Cortex of kidney (tissue), 1 donor: ENCODE data around the gene LRCH1.

Experiments
- DNase-seq: peaks from one replicate; lab custom pipeline; 2025; lab: John Stamatoyannopoulos, UW

The LRCH1 gene

DNA sequence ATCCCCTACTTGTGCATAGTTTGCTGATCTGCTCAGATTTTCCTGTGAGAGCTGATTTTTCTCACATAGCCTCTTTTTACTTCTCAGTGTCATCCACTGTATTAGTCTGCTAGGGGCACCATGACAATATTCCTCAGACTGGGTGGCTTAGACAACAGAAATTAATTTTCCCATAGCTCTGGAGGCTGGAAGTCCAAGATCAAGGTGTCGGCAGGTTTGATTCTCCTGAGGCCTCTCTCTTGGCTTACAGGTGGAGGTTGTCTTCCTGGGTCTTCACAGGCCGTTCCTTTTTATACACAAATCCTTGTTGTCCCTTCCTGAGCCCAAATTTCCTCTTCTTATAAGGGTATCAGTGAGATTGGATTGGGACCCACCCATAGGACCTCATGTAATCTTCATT, 9.2 kb downstream of the LRCH1 start:
- no peak for DNase-seq

DNA sequence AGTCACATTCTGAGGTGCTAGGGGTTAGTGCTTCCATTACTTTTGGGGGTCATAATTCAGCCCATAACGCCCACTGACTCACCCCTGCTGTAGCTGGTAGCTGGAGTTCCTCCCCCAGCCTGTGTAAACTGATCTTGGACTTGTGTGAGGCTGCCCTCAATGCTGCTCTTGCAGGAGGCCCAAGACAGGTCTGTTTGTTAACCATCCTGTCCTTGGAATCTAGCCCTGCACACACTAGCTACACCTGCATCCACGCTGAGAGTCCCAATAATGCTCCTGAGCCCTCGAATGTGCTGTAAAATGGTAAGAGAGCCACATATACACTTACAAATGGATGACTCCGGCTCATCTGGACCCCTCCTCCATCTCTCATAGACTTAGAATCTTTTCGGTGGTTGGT, 9.6 kb downstream of the LRCH1 start:
- DNase-seq: no peak

DNA sequence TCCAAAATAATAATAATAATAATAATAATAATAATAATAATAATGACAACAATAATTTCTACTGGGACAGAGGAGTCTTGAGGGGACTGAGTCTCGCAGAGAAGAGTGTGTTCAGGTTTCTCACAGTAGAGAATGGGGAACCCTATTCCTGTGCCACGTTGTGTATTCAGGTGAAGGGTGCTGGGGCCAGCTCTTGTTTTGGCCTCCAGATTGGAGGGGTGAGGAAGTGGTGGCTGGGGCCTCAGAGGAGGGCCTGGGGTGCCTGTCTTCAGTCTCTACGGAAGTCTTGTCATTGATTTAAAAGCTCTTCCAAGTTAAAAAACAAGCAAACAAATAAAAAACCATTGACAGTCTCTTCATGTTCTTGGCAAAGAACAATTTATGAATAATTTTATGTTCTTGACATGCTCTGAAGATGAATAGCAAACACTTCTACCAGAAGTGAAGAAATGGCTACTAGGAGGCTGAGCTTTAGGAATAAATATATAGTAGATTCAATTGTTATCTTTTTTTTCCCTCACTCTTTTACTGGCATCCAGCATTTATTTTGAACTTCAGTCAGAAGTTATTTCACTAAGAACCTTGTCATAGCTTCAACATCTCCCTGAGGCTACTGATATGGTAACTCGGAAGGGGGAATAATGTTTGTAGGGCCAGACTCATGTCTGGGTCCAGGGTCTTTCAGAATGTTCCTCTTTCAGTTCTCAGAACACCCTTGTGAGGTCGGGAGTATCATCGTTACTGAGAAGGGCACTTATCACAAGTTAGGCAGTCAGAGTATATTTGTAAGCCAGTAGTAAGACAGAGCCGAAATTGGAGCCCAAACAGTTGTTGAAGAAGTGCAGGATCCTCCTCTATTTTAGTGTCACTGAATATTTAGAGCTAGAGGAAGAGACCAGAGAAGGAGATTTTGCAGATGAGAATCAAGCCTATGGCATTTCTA, 13.1 kb downstream of the LRCH1 start:
- DNase-seq: no peak

DNA sequence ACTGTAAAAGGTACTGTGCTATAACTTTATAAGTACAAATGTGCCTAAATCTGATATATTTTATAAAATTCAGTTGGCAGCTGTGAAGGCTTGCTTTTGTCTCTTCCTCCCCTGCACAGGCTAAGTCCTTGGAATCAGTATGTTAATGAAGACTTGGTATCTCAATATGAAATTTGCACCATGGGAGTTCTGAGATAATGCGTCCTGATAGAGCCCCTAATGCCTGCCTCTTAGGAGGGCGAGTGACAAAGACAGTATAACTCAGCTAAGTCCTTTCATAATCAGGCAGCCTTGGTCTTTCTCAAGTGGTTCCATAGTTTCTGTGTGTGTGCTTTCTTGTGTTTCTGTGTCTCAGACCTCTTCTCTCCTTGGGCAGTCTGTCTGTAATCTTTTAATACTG, 14.7 kb downstream of the LRCH1 start:
- DNase-seq: no peak

DNA sequence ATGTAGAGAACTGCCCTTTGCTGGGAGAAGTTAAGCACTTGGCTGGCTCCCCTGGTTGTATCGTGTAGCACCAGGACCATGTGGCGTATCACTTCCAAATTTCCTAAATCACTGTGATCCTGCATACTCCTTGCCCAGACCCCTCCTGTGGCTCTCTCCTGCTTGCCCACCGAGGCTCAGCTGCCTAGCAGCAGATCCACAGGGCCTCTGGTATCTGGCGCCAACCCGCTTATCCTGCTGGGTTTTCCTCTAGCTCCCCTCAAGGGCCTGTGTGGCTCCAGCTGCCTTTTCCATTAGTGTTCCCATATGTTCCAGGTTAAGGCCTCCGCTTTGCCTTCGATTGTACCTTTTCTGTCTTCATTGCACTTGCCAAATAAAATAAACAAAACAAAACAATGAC, 16.5 kb downstream of the LRCH1 start:
- no peak for DNase-seq

DNA sequence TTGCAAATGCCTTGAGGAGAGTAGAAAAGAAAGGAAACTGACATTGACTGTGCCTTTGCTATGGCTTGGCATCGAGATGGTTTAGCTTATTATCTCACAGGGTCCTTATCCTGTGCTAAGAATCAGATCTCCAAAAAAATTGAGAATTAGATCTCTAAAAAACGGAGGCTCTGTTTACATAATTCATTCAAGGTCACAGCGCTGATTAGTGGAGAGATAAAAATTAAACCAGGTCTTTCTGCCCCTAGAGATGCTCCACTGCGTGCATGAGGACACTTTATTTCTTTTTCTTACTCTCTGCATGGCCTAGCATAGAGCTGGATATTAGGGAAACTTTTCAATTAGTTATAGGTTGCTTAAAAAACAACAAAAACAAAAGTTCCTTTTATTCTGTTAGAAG, 17.3 kb downstream of the LRCH1 start:
- DNase-seq: no peak

DNA sequence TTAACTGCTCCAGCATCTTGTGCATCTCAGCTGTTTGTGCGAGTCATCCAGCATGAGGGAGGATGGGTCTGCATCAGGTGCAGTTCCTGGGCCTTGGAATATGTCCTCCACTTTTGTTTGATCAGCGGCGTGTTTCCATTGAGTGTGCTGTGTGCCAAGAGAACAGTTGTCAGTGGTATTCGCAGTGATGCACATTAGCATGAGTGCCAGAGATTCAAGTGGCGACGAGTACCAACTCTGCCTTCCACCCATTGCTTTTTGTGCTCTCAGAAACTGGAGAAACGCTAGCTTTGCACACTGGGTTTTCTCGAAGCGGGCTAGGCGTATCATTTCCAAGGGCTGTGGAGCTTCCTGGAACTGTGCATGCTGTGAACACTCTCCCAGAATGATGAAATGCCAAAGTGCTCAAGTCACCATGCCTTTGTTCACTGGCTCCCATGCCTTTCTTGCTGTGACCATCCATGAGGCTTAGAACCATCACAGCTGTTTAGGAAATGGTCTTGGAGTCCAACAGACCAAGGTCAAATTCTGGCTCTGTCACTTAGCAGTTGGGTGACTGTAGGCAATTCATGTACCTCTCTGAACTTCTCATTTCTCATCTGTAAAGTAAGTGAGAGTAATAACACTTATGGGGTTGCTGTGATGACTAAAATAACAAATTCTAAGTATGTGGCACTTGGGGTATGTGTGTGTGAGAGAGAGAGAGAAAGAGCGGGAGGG, 18.4 kb downstream of the LRCH1 start:
- no peak for DNase-seq

DNA sequence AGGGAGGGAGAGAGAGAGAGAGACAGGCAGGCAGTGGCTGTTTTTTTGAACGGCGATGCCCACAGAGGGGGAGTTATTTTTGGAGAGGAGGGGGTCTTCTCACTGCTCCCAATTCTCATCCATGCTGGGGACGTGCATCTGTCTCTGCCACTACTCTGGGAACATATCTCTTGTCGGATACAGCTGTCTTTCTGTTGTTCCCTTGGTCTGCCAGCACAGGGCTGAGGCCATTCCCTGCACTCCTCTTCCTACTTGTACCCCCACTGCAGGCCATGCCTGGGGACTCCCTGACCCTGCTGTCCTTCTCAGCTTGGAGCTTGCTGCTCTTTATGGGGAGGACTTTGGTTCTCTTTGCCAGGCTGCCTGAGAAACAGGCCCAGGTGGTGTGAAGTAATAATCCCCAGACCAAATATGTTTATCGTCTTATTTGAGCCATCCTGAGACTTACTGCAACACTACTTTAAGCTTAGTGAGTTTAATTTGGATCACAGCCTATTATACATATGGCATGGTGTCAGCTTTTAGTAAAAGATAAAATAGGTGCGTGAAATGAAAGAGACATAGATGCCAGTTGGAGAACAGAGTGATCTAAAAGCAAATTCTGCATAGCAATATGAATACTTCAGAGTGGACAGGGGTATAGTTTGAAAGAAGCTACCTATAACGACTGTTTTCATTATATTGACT, 19.1 kb downstream of the LRCH1 start:
- DNase-seq: no peak

DNA sequence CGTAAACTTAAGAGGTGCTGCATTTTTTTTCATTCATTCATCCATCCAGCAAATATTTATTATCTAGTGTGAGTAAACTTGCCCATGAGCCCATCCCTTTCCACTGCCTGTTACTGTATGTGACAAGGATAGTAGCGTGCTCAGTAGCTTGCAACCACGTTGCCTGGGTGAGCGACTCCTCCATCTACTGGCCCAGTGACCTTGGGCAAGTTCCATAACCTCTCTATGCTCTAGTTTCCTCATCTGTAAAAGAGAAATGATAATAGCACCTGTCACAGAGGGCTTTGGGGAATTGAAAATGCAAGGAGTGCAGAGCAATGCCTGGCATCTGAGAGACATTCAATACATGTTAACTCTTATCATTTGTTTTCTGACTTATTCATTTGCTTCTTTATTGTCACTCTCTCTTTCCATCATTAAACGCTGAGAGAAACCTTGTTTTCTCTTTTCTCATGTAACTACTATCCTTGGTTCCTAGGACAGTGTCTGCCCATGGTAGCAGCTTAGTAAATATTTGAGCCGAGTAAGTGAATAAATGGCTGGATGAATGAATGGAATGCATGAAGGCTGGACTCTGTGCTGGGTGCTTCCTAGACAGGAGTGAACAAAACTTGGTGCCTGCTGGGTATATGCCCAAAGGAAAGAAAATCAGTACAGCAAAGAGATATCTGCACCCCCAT, 19.9 kb downstream of the LRCH1 start:
- DNase-seq: no peak

DNA sequence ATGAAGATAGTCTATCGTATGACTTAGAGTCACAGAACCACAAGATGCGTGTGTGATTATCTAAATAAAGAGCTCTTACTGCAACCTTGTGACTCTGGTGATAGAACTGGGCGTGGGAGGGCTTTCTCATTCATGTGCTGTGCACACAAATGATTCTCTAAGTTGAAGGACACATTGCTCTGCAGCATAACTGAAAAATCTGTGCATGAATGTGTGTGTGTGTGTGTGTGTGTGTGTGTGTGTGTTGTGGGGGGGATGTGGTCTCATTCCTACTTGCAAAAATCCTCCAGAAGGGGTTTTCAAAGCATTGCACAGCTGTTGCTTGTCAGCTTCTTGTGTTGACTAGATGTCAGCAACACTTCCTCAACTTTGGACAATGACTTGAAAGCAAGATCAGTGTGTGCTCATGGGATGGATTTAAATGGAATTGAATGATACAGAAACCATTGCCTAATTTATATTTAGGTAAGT, 22.4 kb downstream of the LRCH1 start:
- no peak for DNase-seq

DNA sequence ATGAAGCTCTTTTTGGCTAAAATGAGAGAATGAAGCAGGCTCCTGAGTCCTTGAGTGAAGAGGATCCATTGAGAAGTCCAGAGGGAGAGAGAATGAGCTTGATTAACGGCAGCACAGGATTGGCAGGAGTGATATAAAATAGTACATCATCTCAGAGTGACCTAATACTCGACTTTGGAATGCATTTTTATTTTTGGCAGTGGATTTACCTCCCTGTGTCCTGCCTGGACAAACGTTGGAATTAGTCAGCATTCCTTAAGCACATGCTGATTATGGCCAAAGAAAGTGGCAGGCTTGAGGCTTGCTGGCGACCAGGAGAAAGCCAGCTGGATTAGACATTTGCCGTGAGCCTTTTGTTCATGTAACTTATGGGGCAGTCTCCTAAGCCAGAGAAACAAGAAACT, 22.9 kb downstream of the LRCH1 start:
- DNase-seq: no peak

DNA sequence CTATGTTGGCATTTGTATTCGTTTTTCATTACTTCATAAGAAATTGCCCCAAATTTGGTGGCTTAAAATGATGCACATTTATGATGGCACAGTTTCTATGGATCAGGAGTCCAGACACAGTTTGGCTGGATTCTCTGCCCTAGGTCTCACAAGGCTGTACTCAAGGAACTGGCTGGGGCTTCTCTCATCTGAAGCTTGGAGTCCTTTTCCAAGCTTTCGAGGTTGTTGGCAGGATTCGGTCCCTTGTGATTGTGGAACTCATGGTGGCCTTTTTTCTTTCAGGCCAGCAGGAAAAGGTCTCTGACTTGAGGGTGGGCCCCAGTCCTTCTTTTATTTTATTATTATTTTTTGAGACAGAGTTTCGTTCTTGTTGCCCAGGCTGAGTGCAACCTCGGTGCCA, 23.8 kb downstream of the LRCH1 start:
- DNase-seq: no peak

DNA sequence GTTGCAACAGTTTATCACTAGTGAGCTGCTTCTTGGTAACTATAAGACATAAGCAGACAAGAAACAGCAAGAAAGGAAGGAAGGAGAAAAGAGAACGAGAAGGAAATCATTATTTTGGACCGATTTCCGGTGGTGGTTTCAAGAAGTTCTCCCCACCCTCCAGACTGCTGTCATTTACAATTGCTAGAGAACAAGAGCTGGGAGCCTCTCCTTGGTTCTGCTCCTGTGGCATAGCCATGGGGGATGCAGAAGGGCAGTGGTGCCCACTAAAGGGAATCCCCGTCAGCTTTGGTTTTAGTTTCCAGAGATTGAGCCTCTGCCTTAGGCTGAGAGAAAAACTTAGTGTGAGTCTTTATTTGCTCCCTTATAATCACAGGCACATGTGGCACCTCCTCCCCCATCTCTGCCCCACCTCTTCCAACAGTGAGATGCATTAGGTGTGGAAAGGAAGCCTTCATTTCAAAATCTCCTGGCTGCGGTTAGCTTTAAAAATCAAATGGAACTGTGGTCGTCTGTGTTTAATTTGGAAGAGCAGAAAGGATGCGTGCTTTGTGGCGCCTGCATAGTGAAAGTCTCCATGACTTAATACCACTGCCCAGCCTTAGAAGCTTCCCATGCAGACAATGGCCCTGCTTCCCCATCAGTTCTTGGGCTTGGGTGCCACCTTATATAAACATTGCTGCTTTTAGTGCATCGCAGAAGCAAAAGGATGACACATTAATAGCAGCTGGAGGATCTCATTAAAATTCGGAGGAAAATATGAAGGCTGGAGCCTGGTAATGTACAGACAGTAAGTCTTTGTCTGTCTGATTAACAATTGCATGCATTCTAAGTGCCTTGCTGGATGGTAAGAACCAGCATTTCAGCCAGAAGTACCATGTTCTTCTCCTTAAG, 25.0 kb downstream of the LRCH1 start:
- no peak for DNase-seq

DNA sequence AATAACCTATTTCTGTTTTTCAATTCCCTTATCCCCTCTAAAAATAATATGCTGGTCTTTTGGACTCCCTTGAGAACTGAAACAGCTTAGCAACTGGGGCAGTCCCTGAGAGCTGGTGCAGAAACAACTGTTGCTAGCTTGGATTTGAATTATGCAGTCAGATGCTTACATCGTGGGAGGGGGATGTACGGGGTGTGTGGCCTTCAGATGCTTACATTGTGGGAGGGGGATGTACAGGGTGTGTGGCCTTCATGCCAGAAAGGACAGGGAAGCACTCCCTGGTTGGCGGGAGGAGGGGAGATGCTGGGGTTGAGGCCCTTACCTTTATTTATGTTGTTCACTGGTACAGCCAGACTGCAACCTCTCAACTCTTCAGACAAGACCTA, 25.6 kb downstream of the LRCH1 start:
- DNase-seq: no peak

DNA sequence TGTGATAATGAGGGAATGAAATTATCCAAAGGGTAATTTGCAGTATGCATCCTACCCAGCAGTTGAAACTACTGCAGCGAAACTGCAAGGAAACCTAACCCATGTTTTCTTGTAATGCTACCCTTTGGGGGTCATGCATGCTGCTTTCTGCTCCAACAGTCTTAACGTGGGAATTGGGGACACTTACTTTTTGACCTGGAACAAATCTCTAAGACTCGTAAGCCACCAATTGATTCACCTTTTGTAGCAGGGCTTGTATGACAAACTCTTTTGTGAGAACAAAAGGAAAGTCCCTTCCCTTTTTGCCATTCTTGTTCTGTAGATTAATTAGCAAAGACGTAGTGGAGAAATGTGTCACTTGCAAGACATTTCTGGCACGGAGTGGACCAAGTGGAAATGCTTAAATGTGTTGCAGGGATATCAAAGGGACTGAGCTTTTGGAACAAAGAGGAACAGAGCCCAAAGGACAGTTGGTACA, 27.4 kb downstream of the LRCH1 start:
- DNase-seq: no peak

DNA sequence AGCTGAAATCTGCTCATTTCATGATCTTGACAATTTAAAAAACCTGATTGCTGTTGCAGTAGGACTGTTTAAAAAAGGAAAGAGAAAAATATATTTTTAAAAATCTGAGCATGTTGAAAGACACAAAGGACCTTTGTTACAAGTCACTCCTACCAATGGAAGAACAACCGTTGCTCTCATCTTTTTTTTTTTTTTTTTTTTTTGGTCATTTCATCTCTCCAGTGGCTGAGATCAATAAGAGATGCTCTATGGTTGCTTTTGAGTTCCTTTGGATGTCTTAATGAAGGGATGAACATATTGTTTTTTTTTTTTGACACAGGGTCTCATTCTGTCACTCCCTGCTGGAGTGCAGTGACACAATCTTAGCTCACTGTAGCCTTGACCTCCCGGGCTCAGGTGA, 29.2 kb downstream of the LRCH1 start:
- no peak for DNase-seq

DNA sequence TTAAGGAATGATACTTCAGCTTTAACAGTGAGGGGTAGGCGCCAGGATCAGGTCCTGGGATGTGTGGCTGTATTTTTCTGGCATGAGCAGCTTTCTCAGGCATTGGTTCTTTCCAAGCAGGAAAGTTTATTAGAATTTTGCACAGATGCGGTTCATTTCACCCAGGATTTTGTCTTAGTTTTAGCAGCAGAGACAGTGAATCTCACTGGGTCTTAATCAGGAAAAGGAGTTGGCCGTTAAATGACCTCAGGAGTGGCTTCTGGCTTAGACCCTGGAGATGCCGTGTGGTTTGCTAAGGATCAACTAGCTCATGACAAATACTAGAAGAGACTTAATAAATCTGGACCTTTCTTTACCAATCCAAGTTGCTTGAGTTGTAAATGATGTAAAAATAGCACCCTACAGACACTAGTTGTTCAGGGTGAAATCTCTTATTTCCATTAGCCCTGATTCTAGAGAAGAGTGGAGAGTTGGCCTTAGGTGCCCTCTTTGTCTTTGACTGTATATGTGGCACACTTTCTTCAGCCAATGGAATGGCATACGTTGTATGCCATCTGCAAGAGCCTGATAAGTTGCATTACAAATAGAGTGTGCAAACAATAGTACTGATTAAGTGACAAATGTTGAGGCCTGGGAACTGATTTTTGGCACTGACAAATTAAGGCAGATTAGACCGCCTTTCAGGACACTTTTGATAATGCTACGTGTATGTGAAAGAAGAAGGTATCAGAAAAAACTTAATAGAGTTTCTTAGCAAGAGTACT, 34.0 kb downstream of the LRCH1 start:
- no peak for DNase-seq

DNA sequence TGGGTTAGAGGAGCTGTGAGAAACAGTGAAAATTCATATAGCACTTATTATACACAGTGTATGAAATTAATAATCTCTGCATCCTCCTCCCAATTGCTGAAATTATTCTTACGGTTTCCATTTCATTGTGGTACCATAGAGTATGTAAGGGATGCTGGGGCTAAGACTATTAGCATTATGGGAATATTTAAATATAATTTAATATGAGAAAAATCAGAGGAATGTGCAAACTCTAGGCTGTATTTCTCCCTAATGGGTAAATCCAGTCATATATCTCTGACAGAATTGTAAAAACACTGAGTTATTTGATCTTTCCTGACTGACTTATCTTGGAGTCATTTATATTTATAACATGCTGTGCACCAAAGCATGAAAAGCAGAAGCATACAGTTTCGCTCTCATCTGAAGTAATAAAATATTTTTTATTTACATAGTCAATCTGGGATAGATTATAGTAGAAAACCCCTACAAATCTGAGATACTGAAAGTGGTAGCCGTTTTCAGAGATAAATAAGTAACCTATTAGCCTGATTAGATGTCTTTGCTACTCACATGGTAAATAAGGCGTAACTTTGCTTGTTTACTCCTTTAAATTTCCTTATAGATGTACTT, 34.9 kb downstream of the LRCH1 start:
- no peak for DNase-seq

DNA sequence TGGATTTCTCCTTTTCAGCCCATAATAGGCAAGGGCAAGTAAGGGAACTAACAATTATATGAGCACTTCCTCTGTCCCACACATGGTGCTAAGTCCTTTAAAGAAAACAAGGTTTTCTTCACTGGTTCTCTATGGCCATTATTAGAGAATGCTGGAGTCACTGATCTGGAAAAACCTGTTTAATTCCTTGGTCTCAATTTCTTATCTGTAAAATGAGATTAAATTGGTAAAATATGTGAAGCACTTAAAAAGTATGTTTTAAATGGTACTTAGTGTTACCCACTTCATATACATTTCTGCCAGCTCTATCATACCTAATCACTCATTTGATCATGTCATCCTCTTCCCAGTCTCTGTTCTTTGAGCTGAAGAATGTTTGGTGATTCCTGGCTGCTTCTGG, 39.4 kb downstream of the LRCH1 start:
- no peak for DNase-seq

DNA sequence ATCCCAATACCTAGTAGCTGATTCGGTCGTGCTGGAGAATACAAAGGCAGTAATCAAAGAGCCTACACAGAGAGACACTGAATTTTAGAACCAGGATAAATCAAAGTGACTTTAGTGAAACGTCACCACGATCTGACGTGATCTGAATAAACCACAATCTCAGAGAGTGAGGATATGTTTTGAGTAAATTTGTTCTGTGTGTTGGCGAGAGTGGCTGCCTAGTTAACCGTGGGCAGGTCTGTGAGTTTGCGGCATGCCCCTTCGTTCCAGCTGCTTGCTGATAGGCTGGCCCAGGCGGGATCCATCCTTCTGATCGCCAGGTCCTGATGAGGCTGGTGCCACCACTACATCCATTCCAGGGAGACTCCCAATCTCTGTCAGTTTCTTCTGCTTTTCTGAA, 40.4 kb downstream of the LRCH1 start:
- no peak for DNase-seq
